Upper lobe of left lung (tissue), 6 donors: Measurements from ENCODE around the gene ETFRF1. TPM values are rescaled to one million over a fixed set of nuclear protein-coding genes. Genes with fewer than 3 reads are reported as not detected.

Source experiments
- ATAC-seq, 2 donors: fragments of 200-7000 bp; cut with Tn5 transposase; one replicate each; pipeline ENCODE4 v1.9.1; 2022; ENCODE audit warnings: mild to moderate bottlenecking in 2 of 2, moderate library complexity in 2 of 2; ENCODE audit not compliant: low FRiP score in 2 of 2
- DNase-seq, 2 donors: peaks; one replicate each; pipeline ENCODE4 v3.0.0-alpha.2; 2019 to 2020
- H3K27ac ChIP-seq, 4 donors: fragments of 200-600 bp; sonication (generic); one replicate each; pipeline ENCODE4 v1.5.1; 2016 to 2019
- H3K27me3 ChIP-seq, 4 donors: fragments of 200-600 bp; sonication (generic); one replicate each; pipeline ENCODE4 v1.5.1; 2017 to 2019
- H3K36me3 ChIP-seq, 4 donors: fragments of 200-600 bp; sonication (generic); one replicate each; pipeline ENCODE4 v1.5.1; 2016 to 2019
- H3K4me1 ChIP-seq, 4 donors: fragments of 200-600 bp; sonication (generic); one replicate each; pipeline ENCODE4 v1.5.1; 2018 to 2019
- H3K4me3 ChIP-seq, 4 donors: fragments of 200-600 bp; sonication (generic); one replicate each; pipeline ENCODE4 v1.5.1; 2017 to 2019; ENCODE audit warnings: mild to moderate bottlenecking in 2 of 4, moderate library complexity in 1 of 4
- H3K9me3 ChIP-seq, 4 donors: fragments of 200-600 bp; sonication (generic); one replicate each; pipeline ENCODE4 v1.5.1; 2018 to 2019
- EP300 ChIP-seq, 4 donors: sonication (generic); formaldehyde crosslinking; IDR thresholded peaks; one replicate each; pipeline ENCODE4 v1.5.1; 2017; ENCODE audit warnings: antibody characterized with exemption in 4 of 4, control low read depth in 2 of 4
- POLR2A ChIP-seq, 4 donors: fragments of 450-650 bp; IDR thresholded peaks; one replicate each; pipeline ENCODE4 v1.5.1; 2016 to 2017; ENCODE audit warnings: antibody characterized with exemption in 4 of 4, mild to moderate bottlenecking in 2 of 4
- POLR2AphosphoS5 ChIP-seq, 2 donors: sonication (generic); formaldehyde crosslinking; IDR thresholded peaks; one replicate each; pipeline ENCODE4 v1.5.1; 2017; ENCODE audit warnings: antibody characterized with exemption in 2 of 2
- WGBS, 2 donors: methylation state at CpG; one replicate each; pipeline ENCODE4 v1.1.5; 2017 to 2018; 5-methylcytosine and 5-hydroxymethylcytosine counted together
- total RNA-seq, 6 donors: library from RNA; depleted of rRNA in 4 of 6; stranded (reverse); fragments of >200 nt in 4 of 6; gene quantifications; one replicate each; pipeline versions ENCODE4 v1.1.0 to v1.2.1, GENCODE V29; 2016 to 2021
- TF ChIP-seq, protein P1 (sequence below), 6 experiments: fragments of 450-650 bp in 4 of 6; fragments of 200-600 bp in 2 of 6; sonication (generic) in 2 of 6; IDR thresholded peaks; one replicate each; pipeline ENCODE4 v1.5.1; 2016 to 2019; ENCODE audit warnings: antibody characterized with exemption in 6 of 6
- donor health status: DM: no; HTN: no; CAD: no; lungs with moderate emphysema.
- donor health status: DM: no; HTN: yes; CAD: no; lungs with severe emphysema.

Gene ETFRF1
- total RNA-seq, 6 donors from 2014 or later, result 5.2 to 48.4 (median 20.5) TPM

DNA sequence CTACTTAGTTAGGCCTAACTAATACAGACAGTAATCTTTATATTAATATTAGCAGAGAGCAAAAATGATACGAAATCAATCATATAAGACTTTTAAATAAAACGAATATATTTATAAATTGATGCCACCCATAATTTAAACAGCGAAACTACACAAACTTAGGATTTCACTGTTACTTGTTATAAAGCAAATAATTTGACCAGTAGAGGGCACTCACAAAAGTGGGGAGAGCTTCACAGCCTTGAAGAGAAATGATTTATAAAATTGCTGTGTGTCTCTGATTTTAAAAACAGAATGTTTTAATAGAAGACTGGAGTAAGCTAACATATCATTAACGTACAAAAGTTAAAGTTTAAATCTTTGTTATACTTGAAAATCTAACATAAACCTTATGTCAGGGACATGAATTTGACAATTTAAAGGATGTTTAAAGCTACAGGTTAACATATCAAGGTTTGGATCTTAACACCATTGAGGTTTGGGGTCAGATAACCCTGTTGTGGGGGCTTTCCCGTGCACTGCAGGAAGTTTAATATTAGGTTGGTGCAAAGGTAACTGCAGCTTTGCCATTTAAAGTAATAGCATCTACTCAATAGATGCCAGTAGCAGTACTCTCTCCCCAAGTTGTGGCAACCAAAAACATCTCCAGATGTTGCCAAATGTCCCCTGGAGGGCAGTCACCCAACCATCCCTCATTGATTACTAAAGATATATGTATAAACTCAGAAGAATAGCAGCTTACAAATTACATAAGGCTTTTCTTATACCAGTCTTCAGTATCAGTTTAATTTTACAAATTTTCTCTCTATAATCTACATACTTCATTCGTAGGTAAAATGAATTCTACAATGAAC, 46.4 kb downstream of the ETFRF1 start:
- H3K27me3 ChIP-seq, result no peaks in the 10 kb centered on the region
- no peak overlapping the region for H3K4me3 ChIP-seq
- H3K4me1 ChIP-seq, result no peaks in the 10 kb centered on the region
- no peak overlapping the region for H3K27ac ChIP-seq
- DNase-seq, result no peak
- TF ChIP-seq POLR2A (IDR thresholded peaks at IDR 0.05) (no peak), POLR2AphosphoS5 (IDR thresholded peaks at IDR 0.05) (no peak), EP300 (IDR thresholded peaks at IDR 0.05) (no peak)
- TF ChIP-seq, protein P1, sequence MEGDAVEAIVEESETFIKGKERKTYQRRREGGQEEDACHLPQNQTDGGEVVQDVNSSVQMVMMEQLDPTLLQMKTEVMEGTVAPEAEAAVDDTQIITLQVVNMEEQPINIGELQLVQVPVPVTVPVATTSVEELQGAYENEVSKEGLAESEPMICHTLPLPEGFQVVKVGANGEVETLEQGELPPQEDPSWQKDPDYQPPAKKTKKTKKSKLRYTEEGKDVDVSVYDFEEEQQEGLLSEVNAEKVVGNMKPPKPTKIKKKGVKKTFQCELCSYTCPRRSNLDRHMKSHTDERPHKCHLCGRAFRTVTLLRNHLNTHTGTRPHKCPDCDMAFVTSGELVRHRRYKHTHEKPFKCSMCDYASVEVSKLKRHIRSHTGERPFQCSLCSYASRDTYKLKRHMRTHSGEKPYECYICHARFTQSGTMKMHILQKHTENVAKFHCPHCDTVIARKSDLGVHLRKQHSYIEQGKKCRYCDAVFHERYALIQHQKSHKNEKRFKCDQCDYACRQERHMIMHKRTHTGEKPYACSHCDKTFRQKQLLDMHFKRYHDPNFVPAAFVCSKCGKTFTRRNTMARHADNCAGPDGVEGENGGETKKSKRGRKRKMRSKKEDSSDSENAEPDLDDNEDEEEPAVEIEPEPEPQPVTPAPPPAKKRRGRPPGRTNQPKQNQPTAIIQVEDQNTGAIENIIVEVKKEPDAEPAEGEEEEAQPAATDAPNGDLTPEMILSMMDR (IDR thresholded peaks at IDR 0.05), result peak in 5 of 6 experiments; percentile 31 to 52 (median 50)
- H3K9me3 ChIP-seq, result no peaks in the 10 kb centered on the region
- WGBS, 2 donors, result 42 to 43% methylated on average over 6 of the region's 6 CpGs
- peaks cover 0 to 17% (median 0%) of the 10 kb centered on the region in 4 donors for H3K36me3 ChIP-seq
- peak in 1 of 2 donors; percentile 68 for ATAC-seq

DNA sequence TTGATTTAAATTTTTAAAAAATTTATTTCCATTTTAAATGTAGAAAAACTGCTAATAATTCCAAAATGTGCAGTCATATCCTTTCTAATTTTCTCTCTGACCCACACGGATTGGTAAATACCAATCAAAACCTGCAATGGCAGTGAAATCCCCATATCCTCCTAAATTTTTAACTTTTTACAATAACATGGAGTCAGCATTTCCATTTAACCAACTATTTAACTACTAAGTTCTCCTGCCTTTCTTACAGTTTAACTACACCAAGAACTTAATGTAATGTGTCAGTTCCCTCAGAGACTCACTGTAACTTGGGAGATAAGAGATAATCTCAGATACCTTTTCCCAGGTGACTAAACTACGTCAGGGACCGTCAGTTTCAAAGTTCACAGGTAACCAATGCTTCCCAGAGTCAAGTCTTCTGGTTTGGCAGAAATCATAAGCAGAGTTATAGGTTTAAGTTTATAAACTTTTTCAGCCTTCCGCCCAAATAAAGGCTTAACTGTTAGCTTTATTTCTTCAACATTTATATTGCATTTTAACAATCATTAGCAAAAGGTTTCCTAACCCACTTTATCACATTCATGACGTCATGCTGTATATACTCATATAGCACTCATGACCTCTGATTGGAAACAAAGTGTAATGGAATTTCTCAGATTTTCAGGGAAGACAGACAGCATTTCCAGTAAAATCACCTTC, 48.1 kb downstream of the ETFRF1 start:
- TF ChIP-seq POLR2AphosphoS5 (IDR thresholded peaks at IDR 0.05) (no peak), EP300 (IDR thresholded peaks at IDR 0.05) (no peak), POLR2A (IDR thresholded peaks at IDR 0.05) (no peak)
- TF ChIP-seq, protein P1 (IDR thresholded peaks at IDR 0.05), result no peak
- DNase-seq (no peak), ATAC-seq (no peak)
- Histone ChIP-seq H3K9me3 (no peaks in the 10 kb centered on the region), H3K27me3 (no peaks in the 10 kb centered on the region), H3K27ac (no peak overlapping the region), H3K4me1 (peaks cover 0 to 3% (median 0%) of the 10 kb centered on the region in 4 donors), H3K36me3 (peaks cover 0 to 11% (median 0%) of the 10 kb centered on the region in 4 donors), H3K4me3 (no peak overlapping the region)
- 77 to 85% methylated on average over 5 of the region's 5 CpGs for WGBS, 2 donors

DNA sequence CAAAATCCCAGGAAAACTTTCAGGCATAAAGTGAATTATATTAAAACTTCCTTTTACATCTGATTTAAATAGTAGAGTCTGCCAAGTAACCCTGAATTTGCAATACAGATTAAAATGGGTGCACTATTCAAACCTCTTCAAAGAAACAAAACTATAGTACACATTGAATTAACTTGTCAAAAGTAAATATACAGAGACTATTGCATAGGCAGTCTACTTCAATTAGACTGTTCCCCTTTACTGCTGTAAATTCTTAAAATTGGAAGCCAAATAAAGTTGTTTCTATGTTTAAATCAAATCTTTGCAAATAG, 48.6 kb downstream of the ETFRF1 start:
- DNase-seq, result no peak
- no peak overlapping the region for H3K4me3 ChIP-seq
- TF ChIP-seq POLR2AphosphoS5 (IDR thresholded peaks at IDR 0.05) (no peak), POLR2A (IDR thresholded peaks at IDR 0.05) (no peak), EP300 (IDR thresholded peaks at IDR 0.05) (no peak)
- TF ChIP-seq, protein P1 (IDR thresholded peaks at IDR 0.05), result no peak
- no peaks in the 10 kb centered on the region for H3K9me3 ChIP-seq
- no peak overlapping the region for H3K27ac ChIP-seq
- ATAC-seq, result no peak
- no peaks in the 10 kb centered on the region for H3K27me3 ChIP-seq
- H3K36me3 ChIP-seq, result peaks cover 0 to 11% (median 0%) of the 10 kb centered on the region in 4 donors
- H3K4me1 ChIP-seq, result peaks cover 0 to 6% (median under 1%) of the 10 kb centered on the region in 4 donors

DNA sequence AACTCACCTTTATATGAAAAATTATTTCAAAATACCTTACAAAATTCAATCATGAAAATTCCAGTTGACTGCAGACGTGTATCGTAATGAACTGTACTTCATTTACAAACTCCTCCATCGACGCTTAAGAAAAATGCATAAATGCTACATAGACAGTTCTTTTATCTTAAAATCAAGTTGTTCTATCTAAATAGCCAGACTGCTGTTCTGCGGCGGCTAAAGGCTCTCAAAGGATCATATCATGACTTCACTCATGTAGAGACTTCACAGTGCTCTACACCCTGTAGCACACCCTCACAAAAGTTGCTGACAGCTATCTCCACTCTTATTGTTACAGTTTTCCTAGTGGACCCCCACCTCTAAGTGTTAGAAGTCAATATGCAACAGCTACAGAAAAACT, 50.5 kb downstream of the ETFRF1 start:
- no peak overlapping the region for H3K4me3 ChIP-seq
- H3K4me1 ChIP-seq, result peaks cover 4 to 19% (median 9%) of the 10 kb centered on the region in 4 donors
- 95% methylated on average over 6 of the region's 6 CpGs for WGBS, 2 donors
- no peak overlapping the region for H3K27ac ChIP-seq
- H3K36me3 ChIP-seq, result peaks cover 0 to 11% (median 0%) of the 10 kb centered on the region in 4 donors
- H3K27me3 ChIP-seq, result no peaks in the 10 kb centered on the region
- no peak for DNase-seq
- no peak for TF ChIP-seq EP300 (IDR thresholded peaks at IDR 0.05)
- no peak for TF ChIP-seq POLR2A (IDR thresholded peaks at IDR 0.05)
- no peak for TF ChIP-seq POLR2AphosphoS5 (IDR thresholded peaks at IDR 0.05)
- TF ChIP-seq, protein P1 (IDR thresholded peaks at IDR 0.05), result no peak
- H3K9me3 ChIP-seq, result no peaks in the 10 kb centered on the region
- ATAC-seq, result no peak
